NCI-H1105 (cell line): ENCODE results near the gene SNAPC3.
A peak's percentile ranks its signal among the peaks of the same experiment; 100 is the strongest.

Experiments
- DNase-seq: peaks from one replicate; lab custom pipeline; 2025; lab: John Stamatoyannopoulos, UW

SNAPC3 gene

DNA sequence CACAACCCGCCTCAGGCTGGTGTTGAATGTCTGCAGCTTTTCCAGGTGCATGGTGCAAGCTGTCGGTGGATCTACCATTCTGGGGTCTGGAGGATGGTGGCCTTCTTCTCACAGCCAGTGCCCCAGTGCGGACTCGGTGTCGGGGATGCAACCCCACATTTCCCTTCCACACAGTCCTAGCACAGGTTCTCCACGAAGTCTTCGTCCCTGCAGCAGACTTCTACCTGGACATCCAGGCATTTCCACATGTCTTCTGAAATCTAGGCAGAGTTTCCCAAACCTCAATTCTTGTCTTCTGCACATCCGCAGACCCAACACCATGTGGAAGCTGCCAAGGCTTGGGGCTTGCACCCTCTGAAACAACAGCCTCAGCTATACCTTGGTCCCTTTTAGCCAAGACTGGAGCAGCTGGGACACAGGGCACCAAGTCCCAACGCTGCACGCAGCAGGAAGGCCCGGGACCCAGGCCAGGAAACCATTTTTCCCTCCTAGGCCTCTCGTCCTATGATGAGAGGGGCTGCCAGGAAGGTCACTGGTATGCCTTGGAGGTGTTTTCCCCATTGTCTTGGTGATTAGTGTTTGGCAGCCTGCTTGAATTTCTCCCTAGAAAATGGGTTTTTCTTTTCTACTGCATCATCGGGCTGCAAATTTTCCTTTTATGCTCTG, 69.9 kb downstream of the SNAPC3 start:
- DNase-seq: no peak

DNA sequence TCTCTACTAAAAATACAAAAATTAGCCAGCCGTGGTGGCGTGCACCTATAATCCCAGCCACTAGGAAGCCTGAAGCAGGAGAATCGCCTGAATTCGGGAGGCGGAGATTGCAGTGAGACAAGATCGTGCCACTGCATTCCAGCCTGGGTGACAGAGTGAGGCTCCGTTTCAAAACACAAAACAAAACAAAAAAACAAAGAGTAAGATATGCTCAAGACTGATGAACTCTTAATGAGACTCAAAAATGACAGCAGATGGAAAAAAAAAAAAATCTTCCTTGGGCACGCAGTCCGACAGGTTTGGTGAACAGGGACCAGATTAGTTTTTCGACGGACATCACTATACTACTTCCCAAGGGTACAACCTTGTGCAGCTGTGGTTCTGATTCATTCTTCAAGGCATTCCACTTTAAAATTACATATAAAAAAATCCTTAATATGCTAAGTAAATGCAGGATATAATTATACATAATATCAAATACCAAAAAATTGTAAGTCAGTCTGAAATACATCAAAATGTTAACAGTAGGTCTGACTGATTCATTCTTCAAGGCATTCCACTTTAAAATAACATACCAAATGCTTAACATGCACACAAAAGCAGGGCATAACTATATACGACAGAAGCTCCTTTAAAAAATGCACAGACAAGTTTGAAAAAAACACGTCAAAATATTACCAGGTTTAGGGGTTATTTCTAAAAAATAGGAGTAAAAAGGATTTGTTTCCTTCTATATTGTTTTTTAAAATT, 75.7 kb downstream of the SNAPC3 start:
- DNase-seq: no peak

DNA sequence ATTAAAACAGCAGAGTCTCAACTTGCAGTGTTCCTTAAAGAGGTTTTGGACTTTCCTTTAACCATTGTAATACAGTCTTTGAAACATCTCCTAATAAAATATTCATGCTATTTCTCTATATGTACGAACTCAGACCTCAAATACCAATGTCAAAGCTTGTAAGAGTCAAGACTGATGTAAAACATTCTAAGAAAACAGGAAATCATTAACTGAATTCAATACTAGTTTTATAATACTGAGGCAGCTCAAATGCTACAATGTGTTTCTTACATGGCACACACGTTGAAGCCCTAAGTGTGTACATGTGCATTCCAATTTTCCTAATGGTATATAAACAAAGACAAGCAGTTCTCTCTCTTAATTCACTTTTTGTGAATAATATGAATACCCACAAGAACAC, 76.5 kb downstream of the SNAPC3 start:
- no peak for DNase-seq

DNA sequence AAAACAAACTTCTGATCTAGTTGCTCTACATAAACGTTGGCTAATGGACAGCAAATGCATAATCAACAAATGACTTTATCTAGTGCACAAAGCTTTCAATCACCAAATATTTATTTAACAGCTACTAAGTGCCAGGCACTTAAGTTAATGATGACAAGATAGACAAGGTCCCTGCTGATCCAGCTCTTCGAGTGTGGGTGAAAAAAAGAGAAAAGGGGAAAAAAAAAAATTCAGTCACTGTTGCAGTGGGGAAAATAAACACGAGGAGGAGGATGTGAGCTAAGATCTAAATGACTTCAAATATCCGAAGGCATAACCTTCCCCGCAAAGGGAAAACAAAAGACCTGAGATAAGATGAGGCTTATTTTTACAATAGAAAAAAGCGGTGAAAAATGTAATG, 78.5 kb downstream of the SNAPC3 start:
- no peak for DNase-seq

DNA sequence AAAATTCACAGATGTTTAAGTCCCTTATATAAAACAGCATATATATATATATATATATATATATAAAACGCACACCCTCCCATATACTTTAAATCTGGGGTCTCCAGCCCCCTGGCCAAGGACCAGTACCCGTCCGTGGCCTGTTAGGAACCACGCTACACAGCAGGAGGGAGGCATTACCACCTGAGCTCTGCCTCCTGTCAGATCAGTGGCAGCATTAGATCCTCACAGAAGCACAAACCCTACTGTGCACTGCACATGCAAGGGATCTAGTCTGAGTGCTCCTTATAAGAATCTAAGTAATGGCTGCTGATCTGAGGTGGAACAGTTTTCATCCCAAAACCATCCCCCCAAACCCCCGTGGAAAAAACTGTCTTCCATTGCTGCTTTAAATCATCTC, 79.1 kb downstream of the SNAPC3 start:
- no peak for DNase-seq

GRCh38 chr9:15505921-15506320, 83.2 kb downstream of the SNAPC3 start:
- no peak for DNase-seq

DNA sequence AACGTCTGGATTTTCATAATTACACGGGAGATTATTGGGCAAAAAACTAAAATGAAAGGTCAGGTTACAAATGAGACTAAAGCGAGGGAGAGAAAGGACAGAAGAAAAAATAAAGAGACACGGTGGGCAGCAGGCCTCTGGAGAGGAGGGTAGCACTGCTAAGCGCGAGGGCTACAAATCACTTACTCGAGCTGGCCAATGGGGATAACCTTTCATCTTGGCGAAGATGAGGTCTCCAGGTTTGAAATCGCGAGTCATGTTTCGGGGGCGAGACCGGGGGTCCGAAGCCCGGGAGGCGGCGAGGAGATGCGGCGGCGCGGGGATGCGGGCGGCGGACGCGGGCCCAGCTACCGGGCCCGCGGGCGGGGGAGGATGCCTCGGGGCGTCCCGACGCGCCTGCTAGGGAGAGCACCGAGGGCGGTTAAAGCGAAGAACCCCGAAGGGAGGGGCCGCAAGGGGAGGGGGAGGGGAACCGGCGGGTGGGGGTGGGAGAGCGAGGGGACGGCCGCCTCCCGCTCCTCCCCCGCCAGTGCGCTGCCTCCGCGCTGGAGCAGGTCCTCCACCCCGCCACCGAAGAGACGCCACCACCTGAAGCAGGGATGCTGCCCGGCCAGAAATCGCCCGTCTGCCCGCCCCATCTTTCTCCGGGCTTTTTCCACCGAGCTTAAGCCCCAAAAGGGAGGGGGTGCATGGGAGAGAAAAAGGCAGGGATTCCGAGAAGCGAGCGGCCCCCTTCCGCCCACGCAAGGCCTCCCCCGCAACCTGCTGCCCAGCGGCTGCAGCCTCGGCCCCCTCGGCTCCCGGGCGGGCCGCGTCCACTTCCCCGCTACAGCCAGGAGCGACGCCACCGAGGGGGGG, 87.5 kb downstream of the SNAPC3 start:
- DNase-seq: peak; percentile 85

GRCh38 chr9:15510789-15511575, 88.3 kb downstream of the SNAPC3 start, which contains the start of gene PSIP1:
PSIP1 (minus strand) TSS chr9:15510970; CDS start chr9:15510188, 782 bp downstream.
- DNase-seq: peak; percentile 99
